ENCODE data around the gene B4GALT2. TPM values are rescaled to one million over a fixed set of nuclear protein-coding genes. Genes with fewer than 3 reads are reported as not detected.

B4GALT2 gene, protein sequence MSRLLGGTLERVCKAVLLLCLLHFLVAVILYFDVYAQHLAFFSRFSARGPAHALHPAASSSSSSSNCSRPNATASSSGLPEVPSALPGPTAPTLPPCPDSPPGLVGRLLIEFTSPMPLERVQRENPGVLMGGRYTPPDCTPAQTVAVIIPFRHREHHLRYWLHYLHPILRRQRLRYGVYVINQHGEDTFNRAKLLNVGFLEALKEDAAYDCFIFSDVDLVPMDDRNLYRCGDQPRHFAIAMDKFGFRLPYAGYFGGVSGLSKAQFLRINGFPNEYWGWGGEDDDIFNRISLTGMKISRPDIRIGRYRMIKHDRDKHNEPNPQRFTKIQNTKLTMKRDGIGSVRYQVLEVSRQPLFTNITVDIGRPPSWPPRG
- 40.1 TPM for total RNA-seq

DNA sequence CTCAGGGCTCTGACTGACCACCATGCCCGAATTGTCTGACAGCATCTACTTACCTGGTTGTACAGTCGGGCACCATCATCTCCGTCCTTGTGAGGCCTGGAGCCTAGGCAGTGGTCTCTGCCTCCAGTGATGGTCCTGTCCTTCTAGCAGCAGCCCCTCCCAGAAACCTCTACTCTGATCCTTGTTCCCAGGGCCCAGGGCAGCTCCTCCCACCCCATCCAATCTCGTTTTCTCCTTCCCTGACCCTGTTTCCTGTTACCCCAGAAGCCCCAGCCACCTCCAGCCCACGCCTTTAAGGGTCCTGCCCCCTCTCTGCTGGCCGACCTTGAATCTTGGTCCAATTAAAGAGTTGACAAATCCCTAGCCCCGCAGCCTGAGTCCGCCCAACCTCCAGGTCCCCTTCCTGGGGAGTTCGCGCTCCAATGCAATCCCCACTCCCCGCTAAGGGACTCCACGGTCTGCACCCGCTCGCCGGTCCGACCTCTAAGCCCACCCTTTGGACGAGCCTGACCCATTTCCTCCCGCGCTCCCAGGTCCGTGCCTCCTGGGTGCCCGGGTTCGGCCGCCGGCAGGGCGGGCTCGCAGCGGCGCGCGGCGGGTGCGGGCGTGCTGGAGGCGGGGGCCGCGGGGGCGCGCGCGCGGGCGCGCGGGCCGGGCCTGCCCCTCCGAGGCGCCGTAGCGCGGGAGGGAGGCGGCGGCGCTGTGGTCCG lies at the start of gene B4GALT2:
Gene B4GALT2 (plus strand): TSS at position 660 of the 710 bp plus-strand sequence. CDS start 1,951 bp downstream, outside the sequence.
- ATAC-seq = no peak

- peak; percentile 38 for ATAC-seq
These were observed 48.7 kb upstream of the B4GALT2 start for GRCh38 chr1:43930168-43930948.

GRCh38 chr1:43930949-43931275 lies 48.1 kb upstream of the B4GALT2 start:
- no peak for ATAC-seq

GRCh38 chr1:43931711-43932660 lies 47.0 kb upstream of the B4GALT2 start:
- ATAC-seq = no peak

DNA sequence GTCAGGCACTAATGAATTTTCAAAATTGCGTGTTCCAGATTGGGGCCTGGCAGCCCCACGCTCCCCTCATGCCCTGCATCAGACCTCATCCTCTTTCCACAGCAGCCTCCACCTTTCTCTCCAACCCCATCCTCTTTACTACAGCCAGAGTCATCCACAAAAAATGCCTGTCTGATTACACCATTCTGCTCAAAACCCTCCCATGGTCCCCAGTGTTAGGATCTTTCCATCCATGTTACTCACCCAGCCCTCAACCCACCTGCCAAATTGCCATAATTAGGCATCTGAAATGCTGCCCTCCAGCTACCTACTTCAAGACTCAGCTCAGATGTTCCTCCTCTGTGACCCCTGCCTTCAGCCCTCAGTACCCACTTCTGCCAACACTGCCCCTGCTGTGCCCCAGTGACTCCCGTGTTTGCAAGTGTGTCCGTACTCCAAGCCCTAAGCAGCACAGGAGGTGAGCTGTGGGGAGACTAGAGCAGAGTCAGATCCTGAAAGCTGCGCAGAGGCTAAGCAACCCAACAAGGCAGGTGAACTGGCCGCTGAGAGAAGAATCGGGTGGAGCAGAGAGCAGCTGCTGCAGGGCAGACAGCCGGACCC lies 46.1 kb upstream of the B4GALT2 start:
- ATAC-seq = no peak

- ATAC-seq = peak; percentile 32
These were observed 45.5 kb upstream of the B4GALT2 start, which contains the start of gene ARTN for GRCh38 chr1:43933386-43934100. TSS of gene ARTN (plus strand) at chr1:43933801. CDS start at chr1:43935657, 1,856 bp downstream.

GRCh38 chr1:43934101-43934985 lies 44.7 kb upstream of the B4GALT2 start:
- ATAC-seq = peak; percentile 57

DNA sequence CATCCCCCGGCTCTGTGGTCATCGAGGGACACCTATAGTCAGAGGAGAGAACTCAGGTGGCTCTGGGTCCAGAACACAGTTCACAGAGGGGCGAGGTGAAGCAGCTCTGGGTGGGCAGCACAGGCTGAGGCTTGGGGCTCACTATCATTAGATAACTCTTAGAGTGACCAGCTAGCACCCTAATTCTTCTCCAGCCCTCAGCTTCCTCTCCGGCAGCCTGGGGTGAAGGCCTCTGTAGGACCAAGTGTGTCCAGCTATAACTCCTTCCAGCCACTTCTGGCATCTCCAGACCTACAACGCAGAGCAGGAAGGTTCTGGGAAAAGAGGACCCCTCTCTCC lies 44.1 kb upstream of the B4GALT2 start:
- no peak for ATAC-seq

GRCh38 chr1:43935711-43936427 lies 43.1 kb upstream of the B4GALT2 start:
- peak; percentile 64 for ATAC-seq

- no peak for ATAC-seq
These were observed 42.4 kb upstream of the B4GALT2 start for GRCh38 chr1:43936431-43937151.

- peak; percentile 39 for ATAC-seq
These were observed 41.7 kb upstream of the B4GALT2 start for GRCh38 chr1:43937179-43937865.

- ATAC-seq = no peak
These were observed 40.6 kb upstream of the B4GALT2 start for GRCh38 chr1:43938383-43938782.

GRCh38 chr1:43938892-43939587 lies 40.0 kb upstream of the B4GALT2 start:
- no peak for ATAC-seq

- no peak for ATAC-seq
These were observed 36.6 kb upstream of the B4GALT2 start for GRCh38 chr1:43942411-43942810.

DNA sequence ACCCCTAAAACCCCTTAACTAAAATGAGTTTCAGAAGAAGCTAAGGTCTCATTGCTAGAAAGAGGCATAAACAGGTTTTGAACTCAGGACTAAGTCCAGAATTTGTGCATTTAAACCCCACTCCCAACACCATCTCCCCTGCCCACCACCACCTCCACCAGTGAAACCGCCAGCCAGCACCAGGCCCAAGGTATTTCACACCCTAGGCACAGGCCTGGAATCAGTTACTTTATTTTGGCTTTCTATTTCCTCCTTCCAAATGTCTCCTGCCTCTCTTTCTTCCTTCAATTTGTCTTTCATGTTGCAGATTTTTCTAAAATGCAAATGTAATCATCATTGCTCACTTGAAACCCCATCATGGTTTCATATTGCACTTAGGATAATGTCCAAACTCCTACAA lies 34.1 kb upstream of the B4GALT2 start:
- ATAC-seq = no peak

- ATAC-seq = no peak
These were observed 33.3 kb upstream of the B4GALT2 start for GRCh38 chr1:43945674-43946235.
